HepG2 (cell line): Measurements from ENCODE around the gene OTUB2. TPM values are rescaled to one million over a fixed set of nuclear protein-coding genes. Genes with fewer than 3 reads are reported as not detected.
A peak's percentile ranks its signal among the peaks of the same experiment; 100 is the strongest.

Experiments
- ATF7 ChIP-seq, 2 experiments: fragments of 450-650 bp in 1 of 2; sonication (generic) in 1 of 2; formaldehyde crosslinking in 1 of 2; IDR thresholded peaks; 2 replicates each; pipeline versions ENCODE4 v1.4.0 to v1.6.1; 2016 to 2020; ENCODE audit warnings: antibody characterized with exemption in 1 of 2, mild to moderate bottlenecking in 1 of 2, missing genetic modification reagents in 1 of 2
- FOXP1 ChIP-seq, 2 experiments: fragments of 450-650 bp in 1 of 2; IDR thresholded peaks; 2 replicates each; pipeline ENCODE4 v1.6.1; 2017 to 2018; ENCODE audit warnings: antibody characterized with exemption in 1 of 2
- HDAC1 ChIP-seq: sonication (generic); formaldehyde crosslinking; IDR thresholded peaks from 2 replicates; pipeline ENCODE4 v1.5.1; 2020; ENCODE audit warnings: mild to moderate bottlenecking, missing genetic modification reagents
- NCOA5 ChIP-seq: sonication (generic); formaldehyde crosslinking; IDR thresholded peaks from 2 replicates; pipeline ENCODE4 v1.4.0; 2020; ENCODE audit warnings: missing genetic modification reagents
- PHF21A ChIP-seq: sonication (generic); formaldehyde crosslinking; IDR thresholded peaks from 2 replicates; pipeline ENCODE4 v1.5.0; 2020; ENCODE audit warnings: mild to moderate bottlenecking, missing genetic modification reagents
- SP5 ChIP-seq: IDR thresholded peaks from 2 replicates; pipeline ENCODE4 v1.6.1; 2016; ENCODE audit warnings: low read depth, borderline replicate concordance
- YY1 ChIP-seq: IDR thresholded peaks from 2 replicates; pipeline ENCODE4 v1.6.1; 2011; ENCODE audit warnings: low read length, low read depth, moderate library complexity, mild to moderate bottlenecking; ENCODE audit not compliant: insufficient read depth, insufficient replicate concordance
- ZMYM2 ChIP-seq: sonication (generic); formaldehyde crosslinking; IDR thresholded peaks from 2 replicates; pipeline ENCODE4 v1.8.0; 2022; ENCODE audit warnings: mild to moderate bottlenecking, missing genetic modification reagents
- ZNF367 ChIP-seq: sonication (generic); formaldehyde crosslinking; IDR thresholded peaks from 2 replicates; pipeline ENCODE4 v1.4.0; 2020; ENCODE audit warnings: missing genetic modification reagents, borderline replicate concordance
- ZNF382 ChIP-seq: sonication (generic); formaldehyde crosslinking; IDR thresholded peaks from 2 replicates; pipeline ENCODE4 v1.5.0; 2020; ENCODE audit warnings: missing genetic modification reagents, mild to moderate bottlenecking, borderline replicate concordance
- ZNF644 ChIP-seq: IDR thresholded peaks from 2 replicates; pipeline ENCODE4 v1.6.1; 2016; ENCODE audit warnings: low read depth
- polyA plus RNA-seq, 8 experiments: library from polyadenylated mRNA; depleted of rRNA in 3 of 8; stranded (reverse) in 7 of 8; unstranded in 1 of 8; fragments of >200 nt; fragmentation: Illumina TruSeq in 4 of 8; extraction: Trizol in 4 of 8; gene quantifications; 2 replicates each; pipeline versions ENCODE4 v1.2.1 to v1.2.3, GENCODE V29; 2011 to 2016; ENCODE audit warnings: low read depth in 4 of 8, missing spikeins in 1 of 8, mixed read lengths in 1 of 8; ENCODE audit not compliant: insufficient read depth in 1 of 8
- total RNA-seq, 5 experiments: library from RNA; depleted of rRNA; stranded (reverse); fragments of >200 nt; fragmentation: Illumina TruSeq; extraction: Trizol; gene quantifications; 2 replicates each; pipeline ENCODE4 v1.2.3, GENCODE V29; 2016; ENCODE audit warnings: low read depth in 1 of 5
- TF ChIP-seq, protein P1 (sequence below): sonication (generic); formaldehyde crosslinking; IDR thresholded peaks from 2 replicates; pipeline ENCODE4 v1.5.1; 2020; ENCODE audit warnings: mild to moderate bottlenecking, moderate library complexity, missing genetic modification reagents
- TF ChIP-seq, protein P2 (sequence below): sonication (generic); formaldehyde crosslinking; IDR thresholded peaks from 2 replicates; pipeline ENCODE4 v1.4.0; 2020; ENCODE audit warnings: mild to moderate bottlenecking, missing genetic modification reagents
- TF ChIP-seq, protein P3 (sequence below): IDR thresholded peaks from 2 replicates; pipeline ENCODE4 v1.6.1; 2012; ENCODE audit warnings: low read depth, low read length, improper control_type of control experiment
- TF ChIP-seq, protein P4 (sequence below): sonication (generic); formaldehyde crosslinking; conservative IDR thresholded peaks from 2 replicates; pipeline ENCODE4 v1.8.0; 2022; ENCODE audit warnings: low read depth, missing genetic modification reagents
- TF ChIP-seq, protein P5 (sequence below): sonication (generic); formaldehyde crosslinking; IDR thresholded peaks from 2 replicates; pipeline ENCODE4 v1.4.0; 2020; ENCODE audit warnings: missing genetic modification reagents

The OTUB2 gene
- total and polyA plus RNA-seq, 2 of the 13 experiments (the other 11 are each of a cell fraction or from before 2014, with no cell fraction given) = 2.2 to 2.4 TPM

DNA sequence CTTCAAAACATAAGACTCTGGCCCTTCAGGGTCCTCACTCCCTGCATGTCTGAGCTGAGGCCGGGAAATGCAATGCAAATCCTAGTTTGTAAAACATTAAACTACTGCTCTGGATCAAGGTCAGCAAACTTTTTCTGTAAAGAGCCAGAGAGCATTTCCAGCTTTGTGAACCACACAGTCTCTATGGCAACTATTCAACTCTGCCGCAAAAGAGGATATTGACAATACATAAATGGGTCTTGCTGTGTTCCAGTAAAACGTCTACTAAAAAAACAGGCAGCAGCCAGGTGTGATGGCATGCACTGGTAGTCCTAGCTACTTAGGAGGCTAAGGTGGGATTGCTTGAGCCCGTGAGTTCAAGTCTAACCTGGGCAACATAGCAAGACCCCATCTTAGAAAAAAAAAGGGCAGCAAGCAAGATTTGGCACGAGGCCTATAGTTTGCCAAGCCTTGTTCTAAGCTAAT, 32.6 kb downstream of the OTUB2 start (continued):
- TF ChIP-seq ZNF382 (CRISPR knock-in tag) (no peak), ZNF367 (CRISPR knock-in tag) (no peak), YY1 (no peak), FOXP1 (IDR thresholded peaks at IDR 0.05) (no peak), FOXP1 (CRISPR knock-in tag; IDR thresholded peaks at IDR 0.05) (peak; percentile 56), HDAC1 (CRISPR knock-in tag) (no peak; the same call in 1 of the 2 replicates), ATF7 (IDR thresholded peaks at IDR 0.05) (no peak), ATF7 (CRISPR knock-in tag; IDR thresholded peaks at IDR 0.05) (no peak), SP5 (CRISPR knock-in tag) (no peak), ZMYM2 (CRISPR knock-in tag) (0 out of 2 replicates have a peak, but pooled peaks have one; percentile 52), NCOA5 (CRISPR knock-in tag) (no peak), ZNF644 (CRISPR knock-in tag) (0 out of 2 replicates have a peak, but pooled peaks have one; percentile 36), PHF21A (CRISPR knock-in tag) (peak; percentile 61; the same call in 1 of the 2 replicates)
- TF ChIP-seq, protein P1, sequence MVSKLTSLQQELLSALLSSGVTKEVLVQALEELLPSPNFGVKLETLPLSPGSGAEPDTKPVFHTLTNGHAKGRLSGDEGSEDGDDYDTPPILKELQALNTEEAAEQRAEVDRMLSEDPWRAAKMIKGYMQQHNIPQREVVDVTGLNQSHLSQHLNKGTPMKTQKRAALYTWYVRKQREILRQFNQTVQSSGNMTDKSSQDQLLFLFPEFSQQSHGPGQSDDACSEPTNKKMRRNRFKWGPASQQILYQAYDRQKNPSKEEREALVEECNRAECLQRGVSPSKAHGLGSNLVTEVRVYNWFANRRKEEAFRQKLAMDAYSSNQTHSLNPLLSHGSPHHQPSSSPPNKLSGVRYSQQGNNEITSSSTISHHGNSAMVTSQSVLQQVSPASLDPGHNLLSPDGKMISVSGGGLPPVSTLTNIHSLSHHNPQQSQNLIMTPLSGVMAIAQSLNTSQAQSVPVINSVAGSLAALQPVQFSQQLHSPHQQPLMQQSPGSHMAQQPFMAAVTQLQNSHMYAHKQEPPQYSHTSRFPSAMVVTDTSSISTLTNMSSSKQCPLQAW (CRISPR knock-in tag) = peak; percentile 95
- TF ChIP-seq, protein P2, sequence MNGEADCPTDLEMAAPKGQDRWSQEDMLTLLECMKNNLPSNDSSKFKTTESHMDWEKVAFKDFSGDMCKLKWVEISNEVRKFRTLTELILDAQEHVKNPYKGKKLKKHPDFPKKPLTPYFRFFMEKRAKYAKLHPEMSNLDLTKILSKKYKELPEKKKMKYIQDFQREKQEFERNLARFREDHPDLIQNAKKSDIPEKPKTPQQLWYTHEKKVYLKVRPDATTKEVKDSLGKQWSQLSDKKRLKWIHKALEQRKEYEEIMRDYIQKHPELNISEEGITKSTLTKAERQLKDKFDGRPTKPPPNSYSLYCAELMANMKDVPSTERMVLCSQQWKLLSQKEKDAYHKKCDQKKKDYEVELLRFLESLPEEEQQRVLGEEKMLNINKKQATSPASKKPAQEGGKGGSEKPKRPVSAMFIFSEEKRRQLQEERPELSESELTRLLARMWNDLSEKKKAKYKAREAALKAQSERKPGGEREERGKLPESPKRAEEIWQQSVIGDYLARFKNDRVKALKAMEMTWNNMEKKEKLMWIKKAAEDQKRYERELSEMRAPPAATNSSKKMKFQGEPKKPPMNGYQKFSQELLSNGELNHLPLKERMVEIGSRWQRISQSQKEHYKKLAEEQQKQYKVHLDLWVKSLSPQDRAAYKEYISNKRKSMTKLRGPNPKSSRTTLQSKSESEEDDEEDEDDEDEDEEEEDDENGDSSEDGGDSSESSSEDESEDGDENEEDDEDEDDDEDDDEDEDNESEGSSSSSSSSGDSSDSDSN = no peak
- TF ChIP-seq, protein P3, sequence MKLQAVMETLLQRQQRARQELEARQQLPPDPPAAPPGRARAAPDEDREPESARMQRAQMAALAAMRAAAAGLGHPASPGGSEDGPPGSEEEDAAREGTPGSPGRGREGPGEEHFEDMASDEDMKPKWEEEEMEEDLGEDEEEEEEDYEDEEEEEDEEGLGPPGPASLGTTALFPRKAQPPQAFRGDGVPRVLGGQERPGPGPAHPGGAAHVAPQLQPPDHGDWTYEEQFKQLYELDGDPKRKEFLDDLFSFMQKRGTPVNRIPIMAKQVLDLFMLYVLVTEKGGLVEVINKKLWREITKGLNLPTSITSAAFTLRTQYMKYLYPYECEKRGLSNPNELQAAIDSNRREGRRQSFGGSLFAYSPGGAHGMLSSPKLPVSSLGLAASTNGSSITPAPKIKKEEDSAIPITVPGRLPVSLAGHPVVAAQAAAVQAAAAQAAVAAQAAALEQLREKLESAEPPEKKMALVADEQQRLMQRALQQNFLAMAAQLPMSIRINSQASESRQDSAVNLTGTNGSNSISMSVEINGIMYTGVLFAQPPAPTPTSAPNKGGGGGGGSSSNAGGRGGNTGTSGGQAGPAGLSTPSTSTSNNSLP = peak; percentile 91
- TF ChIP-seq, protein P4, sequence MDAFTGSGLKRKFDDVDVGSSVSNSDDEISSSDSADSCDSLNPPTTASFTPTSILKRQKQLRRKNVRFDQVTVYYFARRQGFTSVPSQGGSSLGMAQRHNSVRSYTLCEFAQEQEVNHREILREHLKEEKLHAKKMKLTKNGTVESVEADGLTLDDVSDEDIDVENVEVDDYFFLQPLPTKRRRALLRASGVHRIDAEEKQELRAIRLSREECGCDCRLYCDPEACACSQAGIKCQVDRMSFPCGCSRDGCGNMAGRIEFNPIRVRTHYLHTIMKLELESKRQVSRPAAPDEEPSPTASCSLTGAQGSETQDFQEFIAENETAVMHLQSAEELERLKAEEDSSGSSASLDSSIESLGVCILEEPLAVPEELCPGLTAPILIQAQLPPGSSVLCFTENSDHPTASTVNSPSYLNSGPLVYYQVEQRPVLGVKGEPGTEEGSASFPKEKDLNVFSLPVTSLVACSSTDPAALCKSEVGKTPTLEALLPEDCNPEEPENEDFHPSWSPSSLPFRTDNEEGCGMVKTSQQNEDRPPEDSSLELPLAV = no peak
- TF ChIP-seq, protein P5, sequence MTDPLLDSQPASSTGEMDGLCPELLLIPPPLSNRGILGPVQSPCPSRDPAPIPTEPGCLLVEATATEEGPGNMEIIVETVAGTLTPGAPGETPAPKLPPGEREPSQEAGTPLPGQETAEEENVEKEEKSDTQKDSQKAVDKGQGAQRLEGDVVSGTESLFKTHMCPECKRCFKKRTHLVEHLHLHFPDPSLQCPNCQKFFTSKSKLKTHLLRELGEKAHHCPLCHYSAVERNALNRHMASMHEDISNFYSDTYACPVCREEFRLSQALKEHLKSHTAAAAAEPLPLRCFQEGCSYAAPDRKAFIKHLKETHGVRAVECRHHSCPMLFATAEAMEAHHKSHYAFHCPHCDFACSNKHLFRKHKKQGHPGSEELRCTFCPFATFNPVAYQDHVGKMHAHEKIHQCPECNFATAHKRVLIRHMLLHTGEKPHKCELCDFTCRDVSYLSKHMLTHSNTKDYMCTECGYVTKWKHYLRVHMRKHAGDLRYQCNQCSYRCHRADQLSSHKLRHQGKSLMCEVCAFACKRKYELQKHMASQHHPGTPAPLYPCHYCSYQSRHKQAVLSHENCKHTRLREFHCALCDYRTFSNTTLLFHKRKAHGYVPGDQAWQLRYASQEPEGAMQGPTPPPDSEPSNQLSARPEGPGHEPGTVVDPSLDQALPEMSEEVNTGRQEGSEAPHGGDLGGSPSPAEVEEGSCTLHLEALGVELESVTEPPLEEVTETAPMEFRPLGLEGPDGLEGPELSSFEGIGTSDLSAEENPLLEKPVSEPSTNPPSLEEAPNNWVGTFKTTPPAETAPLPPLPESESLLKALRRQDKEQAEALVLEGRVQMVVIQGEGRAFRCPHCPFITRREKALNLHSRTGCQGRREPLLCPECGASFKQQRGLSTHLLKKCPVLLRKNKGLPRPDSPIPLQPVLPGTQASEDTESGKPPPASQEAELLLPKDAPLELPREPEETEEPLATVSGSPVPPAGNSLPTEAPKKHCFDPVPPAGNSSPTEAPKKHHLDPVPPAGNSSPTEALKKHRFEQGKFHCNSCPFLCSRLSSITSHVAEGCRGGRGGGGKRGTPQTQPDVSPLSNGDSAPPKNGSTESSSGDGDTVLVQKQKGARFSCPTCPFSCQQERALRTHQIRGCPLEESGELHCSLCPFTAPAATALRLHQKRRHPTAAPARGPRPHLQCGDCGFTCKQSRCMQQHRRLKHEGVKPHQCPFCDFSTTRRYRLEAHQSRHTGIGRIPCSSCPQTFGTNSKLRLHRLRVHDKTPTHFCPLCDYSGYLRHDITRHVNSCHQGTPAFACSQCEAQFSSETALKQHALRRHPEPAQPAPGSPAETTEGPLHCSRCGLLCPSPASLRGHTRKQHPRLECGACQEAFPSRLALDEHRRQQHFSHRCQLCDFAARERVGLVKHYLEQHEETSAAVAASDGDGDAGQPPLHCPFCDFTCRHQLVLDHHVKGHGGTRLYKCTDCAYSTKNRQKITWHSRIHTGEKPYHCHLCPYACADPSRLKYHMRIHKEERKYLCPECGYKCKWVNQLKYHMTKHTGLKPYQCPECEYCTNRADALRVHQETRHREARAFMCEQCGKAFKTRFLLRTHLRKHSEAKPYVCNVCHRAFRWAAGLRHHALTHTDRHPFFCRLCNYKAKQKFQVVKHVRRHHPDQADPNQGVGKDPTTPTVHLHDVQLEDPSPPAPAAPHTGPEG (CRISPR knock-in tag) = no peak
